H9 (cell line): ENCODE measurements around the gene TTC23. TPM values are rescaled to one million over a fixed set of nuclear protein-coding genes. Genes with fewer than 3 reads are reported as not detected.

Source experiments
- DNase-seq: peaks from one replicate; pipeline ENCODE4 v3.0.0-alpha.2; 2017
- H2AFZ ChIP-seq: one replicate; pipeline ENCODE4 v1.6.1; 2013; ENCODE audit warnings: mild to moderate bottlenecking, low read length, control low read depth, moderate library complexity
- H2AK5ac ChIP-seq: 2 replicates; pipeline ENCODE4 v1.6.1; 2013; ENCODE audit warnings: low read length, control low read depth, mixed read lengths; ENCODE audit not compliant: insufficient read length
- H2BK120ac ChIP-seq: one replicate; pipeline ENCODE4 v1.6.1; 2013; ENCODE audit warnings: low read depth, mild to moderate bottlenecking, low read length, control low read depth, inconsistent platforms; ENCODE audit not compliant: poor library complexity, severe bottlenecking
- H2BK12ac ChIP-seq: 2 replicates; pipeline ENCODE4 v1.6.1; 2013; ENCODE audit warnings: low read length, control low read depth, mixed read lengths, low read depth; ENCODE audit not compliant: insufficient read length
- H2BK15ac ChIP-seq: 2 replicates; pipeline ENCODE4 v1.6.1; 2013; ENCODE audit warnings: low read depth, low read length, control low read depth
- H2BK20ac ChIP-seq: one replicate; pipeline ENCODE4 v1.6.1; 2013; ENCODE audit warnings: low read depth, mild to moderate bottlenecking, low read length, control low read depth, inconsistent platforms; ENCODE audit not compliant: poor library complexity, severe bottlenecking
- H2BK5ac ChIP-seq: 2 replicates; pipeline ENCODE4 v1.6.1; 2013; ENCODE audit warnings: low read length, control low read depth, mixed read lengths; ENCODE audit not compliant: insufficient read length
- H3K14ac ChIP-seq: 2 replicates; pipeline ENCODE4 v1.6.1; 2013; ENCODE audit warnings: low read length, control low read depth; ENCODE audit not compliant: insufficient read depth
- H3K18ac ChIP-seq: 2 replicates; pipeline ENCODE4 v1.6.1; 2013; ENCODE audit warnings: low read depth, mild to moderate bottlenecking, mixed read lengths, low read length, control low read depth; ENCODE audit not compliant: insufficient read length
- H3K23ac ChIP-seq: 2 replicates; pipeline ENCODE4 v1.6.1; 2013; ENCODE audit warnings: low read length, control low read depth, mixed read lengths, low read depth; ENCODE audit not compliant: insufficient read length
- H3K23me2 ChIP-seq: 2 replicates; pipeline ENCODE4 v1.6.1; 2013; ENCODE audit warnings: low read depth, mild to moderate bottlenecking, mixed read lengths, low read length, control low read depth; ENCODE audit not compliant: insufficient read length, poor library complexity, severe bottlenecking
- H3K27ac ChIP-seq: 2 replicates; pipeline ENCODE4 v1.5.1; 2013; ENCODE audit warnings: low read length, control low read depth, mixed read lengths, low read depth; ENCODE audit not compliant: insufficient read length
- H3K27me3 ChIP-seq: 2 replicates; pipeline ENCODE4 v1.6.1; 2013; ENCODE audit warnings: low read length, control low read depth, inconsistent platforms; ENCODE audit not compliant: insufficient read depth
- H3K4ac ChIP-seq: 2 replicates; pipeline ENCODE4 v1.6.1; 2013; ENCODE audit warnings: low read depth, mild to moderate bottlenecking, control low read depth, inconsistent platforms, low read length, moderate library complexity
- H3K4me1 ChIP-seq: 2 replicates; pipeline ENCODE4 v1.6.1; 2013; ENCODE audit warnings: low read length, control low read depth, inconsistent platforms; ENCODE audit not compliant: insufficient read depth
- H3K4me2 ChIP-seq: 2 replicates; pipeline ENCODE4 v1.6.1; 2013; ENCODE audit warnings: low read length, control low read depth, mixed read lengths; ENCODE audit not compliant: insufficient read length, insufficient read depth
- H3K56ac ChIP-seq: 2 replicates; pipeline ENCODE4 v1.6.1; 2013; ENCODE audit warnings: low read depth, mild to moderate bottlenecking, mixed read lengths, low read length, control low read depth; ENCODE audit not compliant: insufficient read length
- H3K79me1 ChIP-seq: 2 replicates; pipeline ENCODE4 v1.6.1; 2013; ENCODE audit warnings: low read depth, mild to moderate bottlenecking, moderate library complexity, low read length, control low read depth, inconsistent platforms; ENCODE audit not compliant: insufficient read depth, poor library complexity, severe bottlenecking
- H3K79me2 ChIP-seq: 2 replicates; pipeline ENCODE4 v1.6.1; 2013; ENCODE audit warnings: low read length, control low read depth, inconsistent platforms; ENCODE audit not compliant: insufficient read depth
- H3K9ac ChIP-seq: 2 replicates; pipeline ENCODE4 v1.6.1; 2013; ENCODE audit warnings: low read length, control low read depth, mixed read lengths; ENCODE audit not compliant: insufficient read length; ENCODE audit errors: extremely low read depth
- H3K9me3 ChIP-seq: one replicate; pipeline ENCODE4 v1.6.1; 2013; ENCODE audit warnings: low read depth, low read length, inconsistent platforms; ENCODE audit not compliant: control insufficient read depth
- H3T11ph ChIP-seq: one replicate; pipeline ENCODE4 v1.6.1; 2013; ENCODE audit warnings: mild to moderate bottlenecking, low read length, control low read depth, inconsistent platforms
- H4K20me1 ChIP-seq: one replicate; pipeline ENCODE4 v1.6.1; 2013; ENCODE audit not compliant: control insufficient read depth, insufficient read length, insufficient read depth
- H4K5ac ChIP-seq: 2 replicates; pipeline ENCODE4 v1.6.1; 2013; ENCODE audit warnings: low read depth, mild to moderate bottlenecking, mixed read lengths, low read length, control low read depth; ENCODE audit not compliant: insufficient read length
- H4K8ac ChIP-seq: replicated peaks from 2 replicates; pipeline ENCODE4 v1.6.1; 2013; ENCODE audit warnings: low read length, control low read depth, mixed read lengths, low read depth; ENCODE audit not compliant: insufficient read length
- H4K91ac ChIP-seq: 2 replicates; pipeline ENCODE4 v1.6.1; 2013; ENCODE audit warnings: low read depth, mild to moderate bottlenecking, moderate library complexity, mixed read lengths, low read length, control low read depth; ENCODE audit not compliant: insufficient read length
- H3K27ac Mint-ChIP-seq, 3 experiments: 2 replicates in 2 of 3; 3 replicates in 1 of 3; pipeline ENCODE4 v1.8.0; 2020 to 2021; ENCODE audit warnings: mixed read lengths in 3 of 3, mild to moderate bottlenecking in 1 of 3, moderate library complexity in 1 of 3
- H3K27me3 Mint-ChIP-seq: 2 replicates; pipeline ENCODE4 v1.8.0; 2021; ENCODE audit warnings: low read depth, mild to moderate bottlenecking, moderate library complexity, mixed read lengths
- H3K36me3 Mint-ChIP-seq, 3 experiments: 2 replicates in 2 of 3; 3 replicates in 1 of 3; pipeline ENCODE4 v1.8.0; 2020 to 2021; ENCODE audit warnings: low read depth in 3 of 3, mixed read lengths in 3 of 3; ENCODE audit not compliant: insufficient read depth in 1 of 3
- H3K4me1 Mint-ChIP-seq, 2 experiments: 2 replicates each; pipeline ENCODE4 v1.8.0; 2020; ENCODE audit warnings: mixed read lengths in 2 of 2
- H3K4me3 Mint-ChIP-seq, 2 experiments: 2 replicates in 1 of 2; 3 replicates in 1 of 2; pipeline ENCODE4 v1.8.0; 2020 to 2021; ENCODE audit warnings: mild to moderate bottlenecking in 2 of 2, mixed read lengths in 2 of 2, moderate library complexity in 1 of 2
- H3K9me3 Mint-ChIP-seq, 2 experiments: 2 replicates in 1 of 2; 3 replicates in 1 of 2; pipeline ENCODE4 v1.8.0; 2020; ENCODE audit warnings: mild to moderate bottlenecking in 2 of 2, mixed read lengths in 2 of 2, moderate library complexity in 1 of 2
- WGBS: extraction: QIAGEN DNeasy Blood & Tissue Kit; methylation state at CpG from one replicate; pipeline ENCODE4 v1.1.7; 2013; ENCODE audit warnings: missing lambda C conversion rate, low lambda C conversion rate, mixed read lengths; ENCODE audit not compliant: insufficient read length; ENCODE audit errors: extremely low coverage; 5-methylcytosine and 5-hydroxymethylcytosine counted together
- total RNA-seq: library from RNA; stranded (reverse); gene quantifications from 2 replicates; pipeline ENCODE4 v1.2.1, GENCODE V29; 2021
- TF ChIP-seq, protein P1 (sequence below): fragments of 200-600 bp; sonication (generic); conservative IDR thresholded peaks from 3 replicates; pipeline ENCODE4 v1.8.0; 2021; ENCODE audit warnings: antibody characterized with exemption, mild to moderate bottlenecking

Gene TTC23
- total RNA-seq, 1 experiment from 2014 or later, result 14.3 TPM

DNA sequence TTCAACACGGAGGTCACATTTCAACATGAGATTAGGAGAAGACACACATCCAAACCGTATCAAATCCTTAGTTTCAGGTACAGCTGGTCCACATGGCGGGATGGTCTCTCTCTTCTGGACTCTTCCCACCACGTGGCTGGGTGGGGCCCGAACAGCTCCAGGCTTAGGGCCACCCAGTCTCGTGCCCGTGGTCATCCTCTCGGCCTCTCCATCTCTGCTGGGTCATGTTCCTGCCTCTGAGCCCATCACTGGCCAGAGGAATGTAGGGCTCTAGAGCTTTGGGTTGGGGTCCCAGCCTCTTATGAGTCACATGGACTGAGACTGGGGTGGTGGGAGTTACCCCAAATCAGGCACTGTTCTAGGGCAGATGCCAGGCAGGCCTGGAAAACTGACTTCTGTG lies 132.3 kb downstream of the TTC23 start:
- H3K36me3 Mint-ChIP-seq, result peaks cover 0 to 10% (median 7%) of the 10 kb centered on the region in 3 experiments; a peak in 5 of 7 replicates

More for the DNA sequence above, 132.3 kb downstream of the TTC23 start:
- Histone ChIP-seq H4K20me1 (no peaks in the 10 kb centered on the region), H3K4me2 (no peak overlapping the region), H3K79me2 (no peaks in the 10 kb centered on the region), H4K8ac (no peak overlapping the region), H2BK12ac (no peak overlapping the region), H3K23ac (no peak overlapping the region), H3K4me1 (no peaks in the 10 kb centered on the region), H3K79me1 (no peaks in the 10 kb centered on the region), H2AFZ (no peak overlapping the region), H3K27ac (no peak overlapping the region), H3K9ac (no peak overlapping the region), H4K91ac (no peak overlapping the region), H3K18ac (no peak overlapping the region), H3T11ph (no peak overlapping the region), H3K56ac (no peak overlapping the region), H2BK120ac (no peak overlapping the region), H4K5ac (no peak overlapping the region), H3K9me3 (no peaks in the 10 kb centered on the region), H3K27me3 (no peaks in the 10 kb centered on the region; the same call in 1 of the 2 replicates), H2BK20ac (no peak overlapping the region), H2BK15ac (no peak overlapping the region), H2BK5ac (no peak overlapping the region), H2AK5ac (no peak overlapping the region), H3K4ac (no peak overlapping the region), H3K14ac (no peak overlapping the region), H3K23me2 (no peaks in the 10 kb centered on the region)
- TF ChIP-seq, protein P1, sequence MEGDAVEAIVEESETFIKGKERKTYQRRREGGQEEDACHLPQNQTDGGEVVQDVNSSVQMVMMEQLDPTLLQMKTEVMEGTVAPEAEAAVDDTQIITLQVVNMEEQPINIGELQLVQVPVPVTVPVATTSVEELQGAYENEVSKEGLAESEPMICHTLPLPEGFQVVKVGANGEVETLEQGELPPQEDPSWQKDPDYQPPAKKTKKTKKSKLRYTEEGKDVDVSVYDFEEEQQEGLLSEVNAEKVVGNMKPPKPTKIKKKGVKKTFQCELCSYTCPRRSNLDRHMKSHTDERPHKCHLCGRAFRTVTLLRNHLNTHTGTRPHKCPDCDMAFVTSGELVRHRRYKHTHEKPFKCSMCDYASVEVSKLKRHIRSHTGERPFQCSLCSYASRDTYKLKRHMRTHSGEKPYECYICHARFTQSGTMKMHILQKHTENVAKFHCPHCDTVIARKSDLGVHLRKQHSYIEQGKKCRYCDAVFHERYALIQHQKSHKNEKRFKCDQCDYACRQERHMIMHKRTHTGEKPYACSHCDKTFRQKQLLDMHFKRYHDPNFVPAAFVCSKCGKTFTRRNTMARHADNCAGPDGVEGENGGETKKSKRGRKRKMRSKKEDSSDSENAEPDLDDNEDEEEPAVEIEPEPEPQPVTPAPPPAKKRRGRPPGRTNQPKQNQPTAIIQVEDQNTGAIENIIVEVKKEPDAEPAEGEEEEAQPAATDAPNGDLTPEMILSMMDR, result no peak
- WGBS, result no CpG with 5 or more reads among the region's 8 CpGs
- H3K9me3 Mint-ChIP-seq, result no peaks in the 10 kb centered on the region
- H3K4me1 Mint-ChIP-seq, result peaks cover 9 to 10% of the 10 kb centered on the region in 2 experiments
- H3K4me3 Mint-ChIP-seq, result no peak overlapping the region
- H3K27ac Mint-ChIP-seq, result no peak overlapping the region; a peak in 1 of 7 replicates
- no peaks in the 10 kb centered on the region; the same call in 1 of the 2 replicates for H3K27me3 Mint-ChIP-seq
- no peak for DNase-seq
